Femur (tissue), 1 donor: ENCODE data around the gene RASGEF1B.
"Not testable (repeated sequence)": the region's sequence is repeated elsewhere in the genome, so short reads cannot be mapped to it uniquely, and the experiment has no call there.

Source experiments
- DNase-seq: peaks from one replicate; pipeline ENCODE4 v3.0.0-alpha.2; 2017

RASGEF1B gene

DNA sequence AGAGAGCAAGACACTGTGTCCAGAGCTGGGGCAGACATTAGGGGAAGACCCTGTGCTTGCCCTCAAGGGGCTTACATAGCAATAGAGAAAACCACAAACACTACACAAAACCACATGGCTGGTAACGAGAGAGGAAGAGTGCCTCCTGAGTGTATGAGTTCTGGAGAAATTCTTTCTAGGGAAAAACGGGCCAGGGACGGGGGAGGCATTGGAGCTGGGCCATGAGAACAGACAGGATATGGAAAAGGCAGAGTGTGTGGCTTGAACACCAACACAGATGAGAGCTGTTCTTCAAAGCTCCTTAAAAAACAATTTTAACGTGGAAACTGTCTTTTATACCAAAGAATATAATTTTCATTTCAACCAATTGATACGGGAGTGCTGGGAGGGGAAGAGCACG, 42.7 kb downstream of the RASGEF1B start:
- no peak for DNase-seq

DNA sequence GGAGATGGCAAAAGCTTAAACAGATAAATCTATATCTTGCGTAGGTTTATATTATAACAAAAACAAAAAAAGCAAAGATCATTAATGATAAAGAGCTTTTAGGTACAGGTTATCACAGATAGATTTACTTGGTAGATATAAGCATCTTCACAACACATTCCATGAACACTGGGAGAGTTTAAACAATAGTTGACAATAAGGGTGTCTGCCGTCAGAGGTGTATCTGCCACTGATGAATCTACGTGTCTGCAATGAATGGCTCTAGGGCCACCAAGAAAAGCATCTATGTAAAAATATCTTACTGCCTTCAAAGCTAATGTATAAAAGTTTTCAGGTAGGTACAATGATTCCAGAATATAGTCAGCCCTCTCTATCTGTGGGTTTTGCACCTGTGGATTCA, 43.7 kb downstream of the RASGEF1B start:
- no peak for DNase-seq

DNA sequence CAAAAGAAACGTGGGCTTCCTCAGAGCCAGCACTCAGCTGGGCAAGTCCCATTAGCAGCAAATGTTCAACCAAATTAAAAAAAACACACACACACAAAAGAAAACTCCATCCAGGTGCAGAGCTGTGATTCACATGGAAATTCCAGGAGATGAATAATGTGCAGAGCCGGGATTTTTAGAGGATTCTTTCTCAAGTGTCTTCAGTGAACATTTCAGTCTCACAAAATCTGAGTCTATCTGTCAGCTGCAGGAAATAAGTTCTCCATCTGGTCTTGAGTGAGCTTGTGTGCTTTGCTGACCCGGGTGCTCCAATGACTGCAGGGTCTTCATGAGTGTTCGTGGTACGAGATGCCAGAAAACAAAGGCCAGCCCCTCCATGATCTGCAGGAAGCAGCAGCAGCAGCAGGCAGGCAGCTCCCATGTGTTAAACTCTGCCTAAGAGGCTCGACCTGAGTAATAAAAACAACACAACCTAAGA, 44.3 kb downstream of the RASGEF1B start:
- DNase-seq = no peak

DNA sequence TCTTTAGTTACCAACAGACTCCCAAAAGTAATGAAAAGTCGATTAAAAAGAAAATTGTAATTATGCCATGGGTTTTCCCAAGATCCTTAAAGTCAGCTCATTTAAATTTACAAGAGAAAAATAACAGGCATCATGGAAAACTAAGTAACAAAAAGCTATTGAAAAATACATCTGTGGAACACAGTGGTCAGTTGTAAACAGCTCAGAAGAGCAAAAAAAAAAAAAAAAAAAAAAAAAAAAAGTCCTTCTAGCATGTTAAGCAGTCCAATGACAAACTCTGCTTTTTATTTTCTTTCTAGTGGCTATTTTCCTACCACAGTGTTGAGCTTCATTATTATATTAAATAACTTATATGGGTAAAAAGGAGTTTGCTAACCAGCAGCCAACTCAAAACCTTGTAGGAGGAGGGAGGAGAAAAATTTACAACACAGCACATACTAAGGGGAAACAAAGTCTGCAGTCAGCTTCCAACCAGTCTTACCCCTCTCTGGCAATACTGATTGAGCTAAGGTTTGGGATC, 44.9 kb downstream of the RASGEF1B start:
- DNase-seq = no peak

DNA sequence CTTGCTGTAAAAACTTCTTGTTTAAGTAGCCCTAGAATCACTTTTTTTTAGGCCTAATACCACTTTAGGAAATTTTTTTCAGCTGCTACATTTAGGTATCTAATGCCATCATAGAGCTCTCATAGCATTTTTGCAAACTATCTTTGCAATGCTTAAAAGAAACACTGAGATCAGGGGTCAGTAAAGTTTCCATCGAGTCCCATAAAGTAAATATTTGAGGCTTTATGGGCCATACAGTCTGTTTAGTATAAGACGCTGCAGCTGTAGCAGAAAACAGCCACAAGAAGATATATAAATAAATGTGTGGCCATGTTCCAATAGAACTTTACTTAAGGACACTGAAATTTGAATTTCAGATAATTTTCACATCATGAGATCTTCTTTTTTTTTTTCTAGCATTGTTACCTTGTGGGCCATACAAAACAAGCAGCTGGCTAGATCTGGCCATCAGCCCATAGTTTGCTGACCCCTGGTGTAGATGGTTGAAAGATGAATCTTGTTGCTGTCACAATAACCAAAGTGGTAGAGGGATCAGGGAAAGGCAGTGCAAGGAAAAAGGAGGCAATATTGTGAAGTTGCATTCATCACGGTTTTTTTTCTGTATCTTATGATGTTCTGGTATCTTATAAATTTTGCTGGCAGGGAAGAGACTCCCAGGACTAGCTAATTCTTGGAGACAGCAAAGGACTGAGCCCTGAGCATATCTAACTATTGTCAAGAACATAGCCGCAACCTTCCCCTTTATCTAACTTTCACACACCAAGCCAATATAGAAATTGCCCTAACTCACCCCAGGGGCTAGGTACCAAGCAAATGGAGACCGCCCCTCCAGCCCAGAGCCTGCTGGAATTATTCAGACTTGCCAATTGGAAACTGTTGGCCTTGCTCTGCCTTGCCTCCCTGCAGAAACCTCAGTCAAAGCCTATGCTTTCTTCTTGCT, 46.6 kb downstream of the RASGEF1B start:
- no peak for DNase-seq

DNA sequence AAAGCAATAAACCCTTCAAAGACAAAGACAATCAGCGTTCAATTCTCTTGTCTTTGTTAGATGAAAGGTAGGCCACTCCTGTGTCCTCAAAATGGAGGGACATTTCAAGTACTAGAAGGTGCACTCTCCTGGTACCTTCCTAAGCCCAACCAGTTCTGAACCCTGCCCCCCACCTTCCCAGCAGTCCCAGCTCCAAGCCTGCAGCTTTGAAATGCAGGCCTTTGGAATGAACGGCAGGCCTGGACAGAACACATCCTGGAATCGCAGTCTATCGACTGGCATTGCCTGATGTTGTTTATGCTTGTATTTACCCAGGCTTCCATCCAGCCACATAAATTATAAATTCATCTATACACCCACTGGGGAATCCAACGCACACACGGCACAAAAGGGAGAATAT, 47.4 kb downstream of the RASGEF1B start:
- no peak for DNase-seq

DNA sequence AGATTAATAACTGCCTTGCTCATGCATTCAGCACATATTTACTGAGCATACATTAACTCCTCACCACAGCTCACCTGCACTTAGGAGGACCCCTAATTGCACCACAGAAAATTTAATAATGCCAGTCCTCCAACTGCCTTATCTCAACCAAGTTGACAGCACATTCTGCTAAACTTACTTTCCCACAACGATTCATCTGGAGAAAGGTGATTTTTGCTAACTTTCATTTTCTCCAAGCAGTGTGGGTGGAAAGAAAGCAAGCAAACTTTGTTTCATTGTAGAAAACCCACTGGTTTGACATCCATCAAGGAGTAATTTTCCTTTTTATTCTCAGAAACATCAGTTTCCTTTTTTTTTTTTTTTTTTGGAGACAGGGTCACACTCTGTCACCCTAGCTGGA, 49.1 kb downstream of the RASGEF1B start:
- DNase-seq = no peak

DNA sequence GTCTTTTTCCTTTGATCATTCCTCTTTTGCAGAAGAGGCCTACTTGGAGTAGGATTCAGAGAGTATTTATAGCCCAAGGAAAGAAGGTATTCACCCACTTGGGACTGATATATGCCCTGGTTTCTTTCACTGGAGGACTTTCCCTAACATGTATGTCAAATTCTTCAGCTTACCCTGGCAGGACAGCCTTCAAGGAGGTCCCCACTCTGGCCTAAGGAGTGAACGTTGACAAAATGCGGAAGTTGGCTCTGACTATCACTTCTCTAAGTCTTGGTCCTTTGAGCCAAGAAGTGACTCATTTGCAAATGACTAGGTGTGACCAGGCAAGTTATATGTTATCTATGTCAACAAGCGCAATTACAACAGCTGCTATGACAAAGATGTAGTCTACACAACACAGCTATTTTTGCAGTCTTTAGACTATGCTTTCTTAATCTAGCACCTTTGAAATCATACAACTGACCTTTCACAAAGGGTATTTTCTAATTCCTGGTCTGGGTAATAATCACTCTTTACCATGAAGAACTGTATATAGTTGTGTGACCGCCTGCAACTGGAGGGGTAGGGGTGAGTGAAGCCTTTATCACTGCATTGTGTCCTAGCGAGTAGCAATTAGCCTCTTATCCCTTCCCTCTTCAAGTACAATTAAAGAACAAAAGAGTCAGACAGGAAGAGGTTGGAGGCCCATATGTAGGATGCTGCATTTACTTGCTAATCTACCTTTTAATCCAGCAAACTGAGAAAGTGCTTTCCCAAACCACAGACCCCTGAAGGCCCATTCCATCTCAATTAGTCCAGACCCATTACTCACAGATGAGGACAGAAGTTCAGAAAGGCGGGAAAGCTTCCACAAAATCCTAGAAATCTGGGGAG, 50.1 kb downstream of the RASGEF1B start:
- no peak for DNase-seq

DNA sequence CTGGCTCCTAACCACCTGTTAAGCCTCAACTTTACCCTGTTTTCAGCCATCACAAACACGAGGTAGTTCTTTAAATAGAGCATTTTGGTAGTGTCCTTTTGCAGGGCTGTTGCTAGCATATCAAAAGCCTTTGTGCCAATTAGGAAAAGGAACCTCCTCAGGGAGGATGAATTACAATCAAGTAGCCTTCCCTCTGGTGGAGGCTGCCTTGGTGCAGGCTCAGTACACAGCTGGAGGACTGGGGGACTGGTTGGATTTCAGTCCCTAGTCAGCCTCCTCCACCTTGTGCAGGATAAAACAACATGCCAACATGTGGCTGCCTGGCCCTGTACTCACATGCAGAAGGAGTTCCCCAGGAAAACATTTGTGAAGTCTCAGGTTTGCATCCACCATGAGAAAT, 53.1 kb downstream of the RASGEF1B start:
- DNase-seq = no peak

DNA sequence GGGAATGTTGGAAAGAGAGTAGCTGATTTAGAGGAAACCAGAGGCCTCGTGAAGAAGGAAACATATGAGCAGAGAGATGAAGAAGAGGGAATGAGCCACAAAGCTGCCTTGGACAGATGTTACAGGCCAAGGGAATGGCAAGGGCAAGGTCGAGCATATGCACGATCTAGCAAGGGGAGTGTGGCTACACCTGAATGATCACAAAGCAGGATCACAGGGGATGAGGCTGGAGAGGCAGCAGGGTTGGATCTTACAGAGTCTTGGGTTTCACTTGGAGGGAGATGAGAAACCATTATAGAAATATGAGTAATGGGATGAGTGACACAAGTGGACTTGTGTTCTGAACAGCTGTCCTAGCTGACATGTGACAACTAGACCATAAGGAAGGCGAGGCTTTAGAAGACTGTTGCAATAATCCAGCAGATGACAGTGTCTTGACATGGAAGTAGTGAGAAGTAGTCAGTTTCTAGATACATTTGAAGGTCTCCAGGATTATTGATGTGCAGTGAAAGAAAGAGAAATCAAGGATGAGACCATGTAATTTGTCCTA, 58.7 kb downstream of the RASGEF1B start:
- DNase-seq = no peak

DNA sequence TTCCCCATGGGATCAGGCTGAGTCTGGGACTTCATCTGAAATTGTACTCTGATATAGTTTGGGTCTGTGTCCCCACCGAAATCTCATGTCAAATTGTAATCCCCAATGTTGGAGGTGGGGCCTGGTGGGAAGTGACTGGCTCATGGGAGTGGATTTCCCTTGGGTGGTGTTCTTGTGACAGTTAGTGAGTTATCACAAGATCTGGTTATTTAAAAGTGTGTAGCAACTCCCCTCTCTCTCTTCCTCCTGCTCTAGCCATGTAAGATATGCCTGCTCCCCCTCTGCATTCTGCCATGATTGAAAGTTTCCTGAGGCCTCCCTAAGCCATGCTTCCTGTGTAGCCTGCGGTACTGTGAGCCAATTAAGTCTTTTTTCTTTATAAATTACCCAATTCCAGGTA, 61.0 kb downstream of the RASGEF1B start:
- no peak for DNase-seq

DNA sequence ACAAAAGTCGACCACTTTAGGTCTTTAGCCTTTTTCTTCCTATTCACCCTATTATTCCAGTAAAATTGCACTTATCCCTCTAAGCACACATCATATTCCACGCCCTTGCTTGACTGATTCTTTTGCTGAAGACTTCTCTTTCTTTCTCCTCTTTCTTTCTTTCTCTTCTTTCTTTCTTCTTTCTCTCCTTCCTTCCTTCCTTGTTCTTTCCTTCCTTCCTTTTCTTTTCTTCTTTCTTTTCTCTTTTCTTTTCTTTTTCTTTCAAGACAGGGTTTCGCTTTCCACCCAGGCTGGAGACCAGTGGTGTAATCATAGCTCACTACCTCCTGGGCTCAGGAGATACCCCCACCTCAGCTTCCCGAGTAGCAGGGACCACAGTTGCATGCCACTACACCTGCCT, 61.9 kb downstream of the RASGEF1B start:
- no peak for DNase-seq

DNA sequence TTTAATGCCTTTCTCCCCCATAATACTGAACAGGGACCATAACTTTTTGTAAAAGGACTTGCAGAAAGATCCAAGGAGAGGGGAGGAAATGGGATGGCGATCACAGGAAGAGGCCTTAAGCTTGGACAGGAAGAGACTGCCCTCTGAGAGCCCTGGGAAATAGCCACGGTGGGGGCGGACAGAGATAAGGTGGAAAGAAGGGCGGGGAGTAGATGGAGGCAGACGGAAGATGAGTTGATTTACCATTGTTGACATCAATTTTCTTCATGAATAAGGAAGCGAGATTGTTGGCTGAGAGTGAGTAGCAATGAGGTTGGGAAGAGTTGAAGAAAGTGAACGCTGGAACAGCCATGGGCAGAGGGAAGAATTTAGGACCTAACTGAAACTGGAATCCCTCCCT, 63.4 kb downstream of the RASGEF1B start:
- no peak for DNase-seq

DNA sequence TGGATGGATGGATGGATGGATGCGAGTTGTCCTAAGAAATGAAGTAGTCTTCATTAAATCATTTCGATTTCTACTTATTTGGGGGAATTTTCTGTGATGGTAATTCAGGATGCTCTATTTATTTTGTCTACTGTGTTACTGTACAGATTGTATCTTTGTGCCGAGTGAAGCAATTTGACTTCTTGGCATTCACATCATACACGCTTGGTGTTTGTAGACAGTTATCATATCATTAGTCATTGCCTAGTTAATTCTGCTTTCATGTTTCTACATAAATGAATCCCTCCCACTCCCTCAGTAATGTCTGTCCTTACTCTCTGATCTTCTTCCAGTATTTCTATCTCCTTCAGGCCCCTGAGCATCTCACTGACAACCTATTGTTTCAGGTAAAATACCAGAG, 64.0 kb downstream of the RASGEF1B start:
- DNase-seq = no peak

DNA sequence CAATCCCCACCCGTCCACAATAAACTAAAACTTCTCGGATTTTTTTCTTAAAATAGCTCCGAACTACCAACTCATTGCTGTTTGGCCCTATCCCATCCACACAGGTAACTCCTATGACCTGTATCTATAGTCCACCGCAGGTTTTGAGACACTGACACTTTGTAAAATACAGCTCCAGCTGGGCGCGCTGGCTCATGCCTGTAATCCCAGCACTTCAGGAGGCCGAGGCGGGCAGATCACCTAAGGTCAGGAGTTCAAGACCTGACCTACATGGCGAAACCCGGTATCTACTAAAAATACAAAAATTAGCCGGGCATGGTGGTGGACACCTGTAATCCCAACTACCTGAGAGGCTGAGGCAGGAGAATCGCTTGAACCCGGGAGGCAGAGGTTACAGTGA, 65.2 kb downstream of the RASGEF1B start:
- DNase-seq = not testable (repeated sequence)

DNA sequence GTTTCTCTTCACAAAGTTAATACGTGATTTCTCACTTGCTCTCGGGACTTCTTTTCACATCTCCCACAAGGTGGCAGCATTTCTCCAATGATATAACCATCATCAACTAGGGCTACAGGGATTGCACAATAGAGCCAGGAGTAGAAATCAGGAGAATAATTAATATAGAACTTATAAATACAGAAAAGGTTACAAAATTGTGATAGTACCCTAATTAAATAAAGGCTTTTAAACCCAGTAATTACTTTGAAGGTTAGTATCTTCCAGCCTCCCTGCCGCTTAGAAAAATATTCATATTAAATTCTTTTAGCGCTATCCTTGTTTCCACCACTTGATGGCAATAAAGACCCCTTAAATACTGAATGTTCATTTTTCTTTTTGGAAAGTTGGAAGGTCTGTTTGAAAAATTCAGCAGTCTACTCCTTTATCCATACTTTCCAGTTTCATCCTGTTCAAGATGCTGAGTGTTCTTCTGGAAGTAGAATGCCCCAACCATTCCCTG, 65.8 kb downstream of the RASGEF1B start:
- no peak for DNase-seq

DNA sequence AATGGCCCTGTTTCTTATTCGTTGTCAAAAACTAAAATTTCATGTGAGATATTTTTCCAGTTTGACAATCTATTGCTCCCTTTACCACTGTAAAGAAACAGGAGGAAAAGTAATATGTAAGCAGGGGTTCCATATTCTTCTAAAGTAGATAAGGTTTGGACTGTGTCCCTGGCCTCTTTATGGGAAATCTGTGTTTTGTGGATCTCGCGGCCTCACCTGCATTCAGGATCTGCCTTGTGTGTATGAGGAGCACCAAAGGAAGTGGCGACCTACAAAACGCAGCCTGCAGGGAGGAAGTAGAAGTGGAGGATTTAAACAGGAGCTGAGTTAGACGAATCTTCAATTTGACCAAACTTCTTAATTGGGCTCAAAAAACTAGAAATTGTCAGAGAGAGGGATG, 67.0 kb downstream of the RASGEF1B start:
- DNase-seq = no peak

DNA sequence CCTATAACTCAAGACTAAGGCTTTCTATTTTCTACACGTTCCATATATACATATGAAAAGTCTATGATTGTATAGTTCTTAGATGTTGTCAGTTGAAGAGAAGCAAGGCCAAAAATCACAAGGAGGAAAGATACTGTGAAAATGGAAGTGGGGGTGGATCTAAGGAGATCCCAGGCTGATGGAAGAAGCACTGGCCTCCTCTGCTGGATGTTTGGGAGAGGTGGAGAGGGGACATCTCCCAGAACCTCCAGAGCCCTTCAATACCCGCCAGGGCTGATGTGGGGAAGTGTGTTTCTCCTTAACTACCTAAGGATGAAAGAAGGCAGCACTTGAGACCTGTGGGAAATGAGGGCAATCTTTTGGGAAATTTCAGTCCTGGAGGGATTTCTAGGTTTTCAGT, 67.4 kb downstream of the RASGEF1B start:
- DNase-seq = no peak

DNA sequence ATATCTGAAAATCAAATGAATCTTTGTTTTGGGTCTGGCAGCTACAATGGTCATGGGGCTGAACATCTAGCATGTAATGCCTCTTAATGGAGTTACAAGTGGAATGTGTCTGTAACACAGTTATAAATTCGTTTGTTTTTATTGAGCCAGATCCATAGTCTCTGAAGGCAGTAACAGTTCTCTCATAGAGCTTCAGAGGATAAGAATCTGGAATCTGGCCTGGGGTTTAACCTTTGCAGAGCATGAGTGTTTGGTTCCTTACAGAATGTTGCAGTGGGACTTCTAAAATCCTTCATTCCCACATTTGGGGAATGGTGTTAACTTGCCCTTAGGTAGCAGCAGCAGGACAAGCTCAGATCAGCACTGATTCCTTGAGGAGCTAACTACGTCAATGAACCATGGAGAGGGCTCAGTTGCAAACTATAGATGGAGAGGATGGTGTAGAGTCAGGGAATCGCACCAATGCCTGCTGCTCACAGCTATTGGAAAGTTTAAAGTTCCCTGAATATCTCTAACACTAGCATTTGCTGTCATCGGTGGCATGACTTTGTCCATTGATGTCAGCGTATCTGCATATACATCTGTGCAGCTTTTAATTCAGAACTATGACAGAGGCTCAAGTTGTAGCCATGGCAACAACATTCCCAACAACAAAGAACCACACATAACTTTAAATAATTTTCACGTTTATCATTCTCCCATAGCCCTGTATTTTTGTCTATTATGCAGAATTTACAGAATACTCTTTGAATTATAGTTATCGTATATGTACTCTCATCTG, 72.2 kb downstream of the RASGEF1B start:
- peak; percentile 31 for DNase-seq

DNA sequence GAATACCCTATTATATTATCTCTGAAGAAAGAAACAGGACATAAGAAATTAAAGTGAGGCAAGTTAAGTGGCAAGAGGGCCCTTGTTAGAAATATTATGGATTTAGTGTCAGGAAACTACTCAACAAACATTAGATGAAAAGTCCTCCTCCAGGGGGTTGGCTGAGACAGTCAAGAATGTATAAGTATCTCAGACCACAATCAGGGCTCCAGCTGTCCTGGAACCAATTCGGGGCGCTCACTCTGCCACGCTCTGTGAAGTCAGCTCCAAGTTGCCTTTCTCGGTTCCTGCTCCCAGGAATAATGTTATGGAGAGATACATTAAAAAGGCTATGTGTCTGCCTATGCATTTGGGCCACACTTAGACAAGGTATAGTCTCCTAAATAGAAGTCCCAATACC, 73.3 kb downstream of the RASGEF1B start:
- DNase-seq = no peak

DNA sequence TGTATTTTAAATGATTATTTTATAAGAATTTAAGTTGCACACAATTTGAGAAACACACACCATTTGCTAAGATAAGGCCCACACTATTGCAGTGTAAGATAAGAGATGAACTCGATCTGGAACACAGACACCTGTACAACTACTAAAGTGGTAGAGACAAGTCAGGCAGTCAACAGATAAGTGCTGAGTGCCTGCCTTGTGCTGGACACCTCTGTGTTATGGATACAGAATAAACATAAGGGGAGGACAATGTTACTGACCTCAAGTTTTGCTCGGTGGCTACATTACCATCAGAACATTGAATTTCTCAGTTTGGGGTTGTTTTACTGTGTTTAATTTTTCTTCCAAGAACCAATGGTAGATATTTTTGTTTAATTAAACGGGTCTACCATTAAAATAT, 74.1 kb downstream of the RASGEF1B start:
- DNase-seq = no peak

DNA sequence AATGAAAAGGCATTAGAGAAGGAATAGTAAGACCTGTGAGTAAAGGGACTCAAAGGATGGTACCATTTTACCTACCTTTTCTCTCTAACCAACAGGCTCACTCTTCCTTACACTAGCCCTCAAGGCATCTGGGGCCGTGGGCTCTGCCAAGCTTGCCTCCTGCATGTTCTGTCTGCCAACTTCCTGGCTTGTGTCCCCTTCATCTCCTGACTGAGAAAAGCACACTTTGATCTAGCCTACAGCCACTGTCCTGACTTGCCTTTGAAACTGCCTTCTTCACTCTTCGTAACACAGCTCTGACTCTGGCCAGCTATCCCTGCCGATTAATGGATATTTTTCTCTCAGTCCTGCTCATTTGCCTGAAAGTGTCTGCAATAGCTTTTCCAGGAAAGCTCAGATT, 76.5 kb downstream of the RASGEF1B start:
- DNase-seq = no peak
